ENCODE results near the gene LOXHD1.

DNA sequence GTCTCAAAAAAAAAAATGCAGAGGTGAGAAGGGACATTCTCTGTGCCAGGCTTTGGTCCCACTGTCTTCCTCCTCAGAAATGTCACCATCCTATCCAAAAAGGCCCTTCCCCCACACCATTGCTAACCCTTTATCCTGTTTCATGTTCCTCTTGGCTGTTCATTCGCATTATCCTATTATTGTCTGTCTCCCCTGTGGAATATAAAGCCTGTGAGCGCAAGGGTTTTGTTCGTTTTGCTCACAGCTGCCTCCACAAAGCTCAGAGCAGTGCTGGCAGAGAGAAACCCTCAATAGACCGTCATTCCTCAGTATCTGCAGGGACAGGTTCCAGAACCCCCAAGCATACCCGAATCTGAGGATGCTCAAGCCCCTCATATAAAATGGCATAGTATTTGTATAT lies 91.8 kb downstream of the LOXHD1 start:
- TF ChIP-seq NFE2L1 (CRISPR knock-in tag; IDR thresholded peaks at IDR 0.05) (no peak), ZNF423 (CRISPR knock-in tag; IDR thresholded peaks at IDR 0.05) (no peak), RORB (CRISPR knock-in tag; IDR thresholded peaks at IDR 0.05) (no peak), SP1 (CRISPR knock-in tag; conservative IDR thresholded peaks at IDR 0.05) (no peak), TEAD4 (CRISPR knock-in tag; IDR thresholded peaks at IDR 0.05) (no peak)
- TF ChIP-seq, protein P1, sequence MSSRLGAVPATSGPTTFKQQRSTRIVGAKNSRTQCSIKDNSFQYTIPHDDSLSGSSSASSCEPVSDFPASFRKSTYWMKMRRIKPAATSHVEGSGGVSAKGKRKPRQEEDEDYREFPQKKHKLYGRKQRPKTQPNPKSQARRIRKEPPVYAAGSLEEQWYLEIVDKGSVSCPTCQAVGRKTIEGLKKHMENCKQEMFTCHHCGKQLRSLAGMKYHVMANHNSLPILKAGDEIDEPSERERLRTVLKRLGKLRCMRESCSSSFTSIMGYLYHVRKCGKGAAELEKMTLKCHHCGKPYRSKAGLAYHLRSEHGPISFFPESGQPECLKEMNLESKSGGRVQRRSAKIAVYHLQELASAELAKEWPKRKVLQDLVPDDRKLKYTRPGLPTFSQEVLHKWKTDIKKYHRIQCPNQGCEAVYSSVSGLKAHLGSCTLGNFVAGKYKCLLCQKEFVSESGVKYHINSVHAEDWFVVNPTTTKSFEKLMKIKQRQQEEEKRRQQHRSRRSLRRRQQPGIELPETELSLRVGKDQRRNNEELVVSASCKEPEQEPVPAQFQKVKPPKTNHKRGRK (CRISPR knock-in tag; IDR thresholded peaks at IDR 0.05; ENCODE audit: borderline replicate concordance): no peak
- TF ChIP-seq, protein P2, sequence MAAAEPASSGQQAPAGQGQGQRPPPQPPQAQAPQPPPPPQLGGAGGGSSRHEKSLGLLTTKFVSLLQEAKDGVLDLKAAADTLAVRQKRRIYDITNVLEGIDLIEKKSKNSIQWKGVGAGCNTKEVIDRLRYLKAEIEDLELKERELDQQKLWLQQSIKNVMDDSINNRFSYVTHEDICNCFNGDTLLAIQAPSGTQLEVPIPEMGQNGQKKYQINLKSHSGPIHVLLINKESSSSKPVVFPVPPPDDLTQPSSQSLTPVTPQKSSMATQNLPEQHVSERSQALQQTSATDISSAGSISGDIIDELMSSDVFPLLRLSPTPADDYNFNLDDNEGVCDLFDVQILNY (CRISPR knock-in tag; IDR thresholded peaks at IDR 0.05): no peak
- TF ChIP-seq, protein P3, sequence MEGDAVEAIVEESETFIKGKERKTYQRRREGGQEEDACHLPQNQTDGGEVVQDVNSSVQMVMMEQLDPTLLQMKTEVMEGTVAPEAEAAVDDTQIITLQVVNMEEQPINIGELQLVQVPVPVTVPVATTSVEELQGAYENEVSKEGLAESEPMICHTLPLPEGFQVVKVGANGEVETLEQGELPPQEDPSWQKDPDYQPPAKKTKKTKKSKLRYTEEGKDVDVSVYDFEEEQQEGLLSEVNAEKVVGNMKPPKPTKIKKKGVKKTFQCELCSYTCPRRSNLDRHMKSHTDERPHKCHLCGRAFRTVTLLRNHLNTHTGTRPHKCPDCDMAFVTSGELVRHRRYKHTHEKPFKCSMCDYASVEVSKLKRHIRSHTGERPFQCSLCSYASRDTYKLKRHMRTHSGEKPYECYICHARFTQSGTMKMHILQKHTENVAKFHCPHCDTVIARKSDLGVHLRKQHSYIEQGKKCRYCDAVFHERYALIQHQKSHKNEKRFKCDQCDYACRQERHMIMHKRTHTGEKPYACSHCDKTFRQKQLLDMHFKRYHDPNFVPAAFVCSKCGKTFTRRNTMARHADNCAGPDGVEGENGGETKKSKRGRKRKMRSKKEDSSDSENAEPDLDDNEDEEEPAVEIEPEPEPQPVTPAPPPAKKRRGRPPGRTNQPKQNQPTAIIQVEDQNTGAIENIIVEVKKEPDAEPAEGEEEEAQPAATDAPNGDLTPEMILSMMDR (IDR thresholded peaks at IDR 0.05): no peak
- TF ChIP-seq, protein P4, sequence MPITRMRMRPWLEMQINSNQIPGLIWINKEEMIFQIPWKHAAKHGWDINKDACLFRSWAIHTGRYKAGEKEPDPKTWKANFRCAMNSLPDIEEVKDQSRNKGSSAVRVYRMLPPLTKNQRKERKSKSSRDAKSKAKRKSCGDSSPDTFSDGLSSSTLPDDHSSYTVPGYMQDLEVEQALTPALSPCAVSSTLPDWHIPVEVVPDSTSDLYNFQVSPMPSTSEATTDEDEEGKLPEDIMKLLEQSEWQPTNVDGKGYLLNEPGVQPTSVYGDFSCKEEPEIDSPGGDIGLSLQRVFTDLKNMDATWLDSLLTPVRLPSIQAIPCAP (CRISPR knock-in tag; IDR thresholded peaks at IDR 0.05): no peak
